H9 (cell line): Measurements from ENCODE around the gene ABLIM1. TPM values are rescaled to one million over a fixed set of nuclear protein-coding genes. Genes with fewer than 3 reads are reported as not detected.
A peak's percentile ranks its signal among the peaks of the same experiment; 100 is the strongest.

Experiments
- DNase-seq: peaks from one replicate; pipeline ENCODE4 v3.0.0-alpha.2; 2017
- H2AFZ ChIP-seq: one replicate; pipeline ENCODE4 v1.6.1; 2013; ENCODE audit warnings: mild to moderate bottlenecking, low read length, control low read depth, moderate library complexity
- H2AK5ac ChIP-seq: 2 replicates; pipeline ENCODE4 v1.6.1; 2013; ENCODE audit warnings: low read length, control low read depth, mixed read lengths; ENCODE audit not compliant: insufficient read length
- H2BK120ac ChIP-seq: one replicate; pipeline ENCODE4 v1.6.1; 2013; ENCODE audit warnings: low read depth, mild to moderate bottlenecking, low read length, control low read depth, inconsistent platforms; ENCODE audit not compliant: poor library complexity, severe bottlenecking
- H2BK12ac ChIP-seq: 2 replicates; pipeline ENCODE4 v1.6.1; 2013; ENCODE audit warnings: low read length, control low read depth, mixed read lengths, low read depth; ENCODE audit not compliant: insufficient read length
- H2BK15ac ChIP-seq: 2 replicates; pipeline ENCODE4 v1.6.1; 2013; ENCODE audit warnings: low read depth, low read length, control low read depth
- H2BK20ac ChIP-seq: one replicate; pipeline ENCODE4 v1.6.1; 2013; ENCODE audit warnings: low read depth, mild to moderate bottlenecking, low read length, control low read depth, inconsistent platforms; ENCODE audit not compliant: poor library complexity, severe bottlenecking
- H2BK5ac ChIP-seq: 2 replicates; pipeline ENCODE4 v1.6.1; 2013; ENCODE audit warnings: low read length, control low read depth, mixed read lengths; ENCODE audit not compliant: insufficient read length
- H3K14ac ChIP-seq: 2 replicates; pipeline ENCODE4 v1.6.1; 2013; ENCODE audit warnings: low read length, control low read depth; ENCODE audit not compliant: insufficient read depth
- H3K18ac ChIP-seq: 2 replicates; pipeline ENCODE4 v1.6.1; 2013; ENCODE audit warnings: low read depth, mild to moderate bottlenecking, mixed read lengths, low read length, control low read depth; ENCODE audit not compliant: insufficient read length
- H3K23ac ChIP-seq: 2 replicates; pipeline ENCODE4 v1.6.1; 2013; ENCODE audit warnings: low read length, control low read depth, mixed read lengths, low read depth; ENCODE audit not compliant: insufficient read length
- H3K23me2 ChIP-seq: 2 replicates; pipeline ENCODE4 v1.6.1; 2013; ENCODE audit warnings: low read depth, mild to moderate bottlenecking, mixed read lengths, low read length, control low read depth; ENCODE audit not compliant: insufficient read length, poor library complexity, severe bottlenecking
- H3K27ac ChIP-seq: 2 replicates; pipeline ENCODE4 v1.5.1; 2013; ENCODE audit warnings: low read length, control low read depth, mixed read lengths, low read depth; ENCODE audit not compliant: insufficient read length
- H3K27me3 ChIP-seq: 2 replicates; pipeline ENCODE4 v1.6.1; 2013; ENCODE audit warnings: low read length, control low read depth, inconsistent platforms; ENCODE audit not compliant: insufficient read depth
- H3K4ac ChIP-seq: 2 replicates; pipeline ENCODE4 v1.6.1; 2013; ENCODE audit warnings: low read depth, mild to moderate bottlenecking, control low read depth, inconsistent platforms, low read length, moderate library complexity
- H3K4me1 ChIP-seq: 2 replicates; pipeline ENCODE4 v1.6.1; 2013; ENCODE audit warnings: low read length, control low read depth, inconsistent platforms; ENCODE audit not compliant: insufficient read depth
- H3K4me2 ChIP-seq: 2 replicates; pipeline ENCODE4 v1.6.1; 2013; ENCODE audit warnings: low read length, control low read depth, mixed read lengths; ENCODE audit not compliant: insufficient read length, insufficient read depth
- H3K56ac ChIP-seq: 2 replicates; pipeline ENCODE4 v1.6.1; 2013; ENCODE audit warnings: low read depth, mild to moderate bottlenecking, mixed read lengths, low read length, control low read depth; ENCODE audit not compliant: insufficient read length
- H3K79me1 ChIP-seq: 2 replicates; pipeline ENCODE4 v1.6.1; 2013; ENCODE audit warnings: low read depth, mild to moderate bottlenecking, moderate library complexity, low read length, control low read depth, inconsistent platforms; ENCODE audit not compliant: insufficient read depth, poor library complexity, severe bottlenecking
- H3K79me2 ChIP-seq: 2 replicates; pipeline ENCODE4 v1.6.1; 2013; ENCODE audit warnings: low read length, control low read depth, inconsistent platforms; ENCODE audit not compliant: insufficient read depth
- H3K9ac ChIP-seq: 2 replicates; pipeline ENCODE4 v1.6.1; 2013; ENCODE audit warnings: low read length, control low read depth, mixed read lengths; ENCODE audit not compliant: insufficient read length; ENCODE audit errors: extremely low read depth
- H3K9me3 ChIP-seq: one replicate; pipeline ENCODE4 v1.6.1; 2013; ENCODE audit warnings: low read depth, low read length, inconsistent platforms; ENCODE audit not compliant: control insufficient read depth
- H3T11ph ChIP-seq: one replicate; pipeline ENCODE4 v1.6.1; 2013; ENCODE audit warnings: mild to moderate bottlenecking, low read length, control low read depth, inconsistent platforms
- H4K20me1 ChIP-seq: one replicate; pipeline ENCODE4 v1.6.1; 2013; ENCODE audit not compliant: control insufficient read depth, insufficient read length, insufficient read depth
- H4K5ac ChIP-seq: 2 replicates; pipeline ENCODE4 v1.6.1; 2013; ENCODE audit warnings: low read depth, mild to moderate bottlenecking, mixed read lengths, low read length, control low read depth; ENCODE audit not compliant: insufficient read length
- H4K8ac ChIP-seq: replicated peaks from 2 replicates; pipeline ENCODE4 v1.6.1; 2013; ENCODE audit warnings: low read length, control low read depth, mixed read lengths, low read depth; ENCODE audit not compliant: insufficient read length
- H4K91ac ChIP-seq: 2 replicates; pipeline ENCODE4 v1.6.1; 2013; ENCODE audit warnings: low read depth, mild to moderate bottlenecking, moderate library complexity, mixed read lengths, low read length, control low read depth; ENCODE audit not compliant: insufficient read length
- H3K27ac Mint-ChIP-seq, 3 experiments: 2 replicates in 2 of 3; 3 replicates in 1 of 3; pipeline ENCODE4 v1.8.0; 2020 to 2021; ENCODE audit warnings: mixed read lengths in 3 of 3, mild to moderate bottlenecking in 1 of 3, moderate library complexity in 1 of 3
- H3K27me3 Mint-ChIP-seq: 2 replicates; pipeline ENCODE4 v1.8.0; 2021; ENCODE audit warnings: low read depth, mild to moderate bottlenecking, moderate library complexity, mixed read lengths
- H3K36me3 Mint-ChIP-seq, 3 experiments: 2 replicates in 2 of 3; 3 replicates in 1 of 3; pipeline ENCODE4 v1.8.0; 2020 to 2021; ENCODE audit warnings: low read depth in 3 of 3, mixed read lengths in 3 of 3; ENCODE audit not compliant: insufficient read depth in 1 of 3
- H3K4me1 Mint-ChIP-seq, 2 experiments: 2 replicates each; pipeline ENCODE4 v1.8.0; 2020; ENCODE audit warnings: mixed read lengths in 2 of 2
- H3K4me3 Mint-ChIP-seq, 2 experiments: 2 replicates in 1 of 2; 3 replicates in 1 of 2; pipeline ENCODE4 v1.8.0; 2020 to 2021; ENCODE audit warnings: mild to moderate bottlenecking in 2 of 2, mixed read lengths in 2 of 2, moderate library complexity in 1 of 2
- H3K9me3 Mint-ChIP-seq, 2 experiments: 2 replicates in 1 of 2; 3 replicates in 1 of 2; pipeline ENCODE4 v1.8.0; 2020; ENCODE audit warnings: mild to moderate bottlenecking in 2 of 2, mixed read lengths in 2 of 2, moderate library complexity in 1 of 2
- WGBS: extraction: QIAGEN DNeasy Blood & Tissue Kit; methylation state at CpG from one replicate; pipeline ENCODE4 v1.1.7; 2013; ENCODE audit warnings: missing lambda C conversion rate, low lambda C conversion rate, mixed read lengths; ENCODE audit not compliant: insufficient read length; ENCODE audit errors: extremely low coverage; 5-methylcytosine and 5-hydroxymethylcytosine counted together
- total RNA-seq: library from RNA; stranded (reverse); gene quantifications from 2 replicates; pipeline ENCODE4 v1.2.1, GENCODE V29; 2021
- TF ChIP-seq, protein P1 (sequence below): fragments of 200-600 bp; sonication (generic); conservative IDR thresholded peaks from 3 replicates; pipeline ENCODE4 v1.8.0; 2021; ENCODE audit warnings: antibody characterized with exemption, mild to moderate bottlenecking

ABLIM1 gene
- total RNA-seq, 1 experiment from 2014 or later, result 32.1 TPM

DNA sequence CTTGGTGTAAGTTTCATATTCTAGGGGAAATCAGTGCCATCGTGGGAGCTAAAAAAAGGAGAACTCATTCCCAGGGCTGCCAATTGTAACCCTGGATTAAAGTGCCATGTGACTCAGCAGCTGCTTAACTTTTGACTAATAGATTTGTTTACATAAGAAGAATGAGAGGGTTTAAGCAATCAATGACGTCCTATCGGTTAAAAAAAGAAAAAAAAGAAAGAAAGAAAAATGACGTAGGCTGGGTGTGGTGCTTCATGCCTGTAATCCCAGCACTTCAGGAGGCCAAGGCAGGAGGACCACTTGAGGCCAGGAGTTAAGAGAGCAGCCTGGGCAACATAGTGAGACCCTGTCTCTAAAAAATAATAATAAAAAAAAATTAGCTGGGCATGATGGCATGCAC lies 137.6 kb downstream of the ABLIM1 start:
- Histone ChIP-seq H2AFZ (no peak overlapping the region), H4K8ac (no peak overlapping the region), H2BK5ac (no peak overlapping the region), H3T11ph (no peak overlapping the region), H4K5ac (no peak overlapping the region), H3K23ac (no peak overlapping the region), H3K18ac (no peak overlapping the region), H3K56ac (no peak overlapping the region), H3K23me2 (no peaks in the 10 kb centered on the region), H3K79me2 (peaks cover 2% of the 10 kb centered on the region; the same call in 1 of the 2 replicates), H3K9ac (no peak overlapping the region), H2BK120ac (no peak overlapping the region), H3K4ac (no peak overlapping the region), H4K20me1 (no peaks in the 10 kb centered on the region), H3K14ac (no peak overlapping the region), H3K27ac (no peak overlapping the region), H2BK12ac (no peak overlapping the region), H3K79me1 (no peaks in the 10 kb centered on the region), H2BK15ac (no peak overlapping the region), H3K9me3 (no peaks in the 10 kb centered on the region), H3K4me1 (peaks cover 11% of the 10 kb centered on the region; the same call in 1 of the 2 replicates), H2AK5ac (no peak overlapping the region), H4K91ac (no peak overlapping the region), H2BK20ac (no peak overlapping the region), H3K4me2 (no peak overlapping the region), H3K27me3 (no peaks in the 10 kb centered on the region)
- no CpG with 5 or more reads among the region's 4 CpGs for WGBS
- TF ChIP-seq, protein P1, sequence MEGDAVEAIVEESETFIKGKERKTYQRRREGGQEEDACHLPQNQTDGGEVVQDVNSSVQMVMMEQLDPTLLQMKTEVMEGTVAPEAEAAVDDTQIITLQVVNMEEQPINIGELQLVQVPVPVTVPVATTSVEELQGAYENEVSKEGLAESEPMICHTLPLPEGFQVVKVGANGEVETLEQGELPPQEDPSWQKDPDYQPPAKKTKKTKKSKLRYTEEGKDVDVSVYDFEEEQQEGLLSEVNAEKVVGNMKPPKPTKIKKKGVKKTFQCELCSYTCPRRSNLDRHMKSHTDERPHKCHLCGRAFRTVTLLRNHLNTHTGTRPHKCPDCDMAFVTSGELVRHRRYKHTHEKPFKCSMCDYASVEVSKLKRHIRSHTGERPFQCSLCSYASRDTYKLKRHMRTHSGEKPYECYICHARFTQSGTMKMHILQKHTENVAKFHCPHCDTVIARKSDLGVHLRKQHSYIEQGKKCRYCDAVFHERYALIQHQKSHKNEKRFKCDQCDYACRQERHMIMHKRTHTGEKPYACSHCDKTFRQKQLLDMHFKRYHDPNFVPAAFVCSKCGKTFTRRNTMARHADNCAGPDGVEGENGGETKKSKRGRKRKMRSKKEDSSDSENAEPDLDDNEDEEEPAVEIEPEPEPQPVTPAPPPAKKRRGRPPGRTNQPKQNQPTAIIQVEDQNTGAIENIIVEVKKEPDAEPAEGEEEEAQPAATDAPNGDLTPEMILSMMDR, result no peak
- Mint-ChIP-seq H3K4me1 (peaks cover 70 to 82% of the 10 kb centered on the region in 2 experiments), H3K36me3 (peaks cover 0 to 2% (median 0%) of the 10 kb centered on the region in 3 experiments; a peak in 2 of 7 replicates), H3K4me3 (no peak overlapping the region), H3K27me3 (no peaks in the 10 kb centered on the region; the same call in 1 of the 2 replicates), H3K9me3 (no peaks in the 10 kb centered on the region), H3K27ac (peak overlapping the region in 1 of 3 experiments; percentile 69; a peak in 1 of 7 replicates)
- DNase-seq, result no peak
